Measurements from ENCODE around the gene COL6A3.

DNA sequence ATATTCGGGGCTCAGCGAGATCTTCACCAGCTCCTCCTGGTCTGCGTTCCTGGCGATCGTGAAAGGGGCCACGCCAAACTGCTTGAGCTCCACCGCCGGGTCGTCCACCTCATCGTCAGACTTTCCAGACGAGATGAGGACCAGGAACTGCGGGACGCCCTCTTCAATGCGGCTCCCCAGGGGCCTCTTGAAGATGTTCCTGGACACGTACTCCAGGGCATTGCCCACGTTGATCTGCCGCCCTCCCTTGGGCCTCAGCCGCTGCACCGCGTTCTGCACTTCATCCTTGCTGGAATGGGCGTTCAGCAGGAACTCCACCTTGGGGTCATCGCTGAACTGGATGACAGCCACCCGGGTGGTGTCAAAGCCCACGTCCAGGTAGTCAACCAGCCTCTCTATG, 42.1 kb downstream of the COL6A3 start:
- no peak for TF ChIP-seq POLR2A (IDR thresholded peaks at IDR 0.05)
- TF ChIP-seq, protein P1, sequence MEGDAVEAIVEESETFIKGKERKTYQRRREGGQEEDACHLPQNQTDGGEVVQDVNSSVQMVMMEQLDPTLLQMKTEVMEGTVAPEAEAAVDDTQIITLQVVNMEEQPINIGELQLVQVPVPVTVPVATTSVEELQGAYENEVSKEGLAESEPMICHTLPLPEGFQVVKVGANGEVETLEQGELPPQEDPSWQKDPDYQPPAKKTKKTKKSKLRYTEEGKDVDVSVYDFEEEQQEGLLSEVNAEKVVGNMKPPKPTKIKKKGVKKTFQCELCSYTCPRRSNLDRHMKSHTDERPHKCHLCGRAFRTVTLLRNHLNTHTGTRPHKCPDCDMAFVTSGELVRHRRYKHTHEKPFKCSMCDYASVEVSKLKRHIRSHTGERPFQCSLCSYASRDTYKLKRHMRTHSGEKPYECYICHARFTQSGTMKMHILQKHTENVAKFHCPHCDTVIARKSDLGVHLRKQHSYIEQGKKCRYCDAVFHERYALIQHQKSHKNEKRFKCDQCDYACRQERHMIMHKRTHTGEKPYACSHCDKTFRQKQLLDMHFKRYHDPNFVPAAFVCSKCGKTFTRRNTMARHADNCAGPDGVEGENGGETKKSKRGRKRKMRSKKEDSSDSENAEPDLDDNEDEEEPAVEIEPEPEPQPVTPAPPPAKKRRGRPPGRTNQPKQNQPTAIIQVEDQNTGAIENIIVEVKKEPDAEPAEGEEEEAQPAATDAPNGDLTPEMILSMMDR (IDR thresholded peaks at IDR 0.05) = no peak
- no peak for TF ChIP-seq POLR2AphosphoS5 (IDR thresholded peaks at IDR 0.05)
- no peak for TF ChIP-seq EP300 (IDR thresholded peaks at IDR 0.05; ENCODE audit: low read depth)
